Measurements from ENCODE around the gene SPOP.
"Not testable (repeated sequence)": the region's sequence is repeated elsewhere in the genome, so short reads cannot be mapped to it uniquely, and the experiment has no call there.

SPOP gene

GRCh38 chr17:49646391-49647255, 31.3 kb downstream of the SPOP start:
- no peaks in the 10 kb centered on the region for H3K9me3 Mint-ChIP-seq
- H3K27ac Mint-ChIP-seq = peak overlapping the region; percentile 86
- peak; percentile 63 for DNase-seq
- H3K27me3 Mint-ChIP-seq = no peaks in the 10 kb centered on the region
- H3K4me3 Mint-ChIP-seq = peak overlapping the region; percentile 57
- H3K36me3 Mint-ChIP-seq (ENCODE audit: low read depth) = peaks cover 23% of the 10 kb centered on the region
- peaks cover 71% of the 10 kb centered on the region for H3K4me1 Mint-ChIP-seq (ENCODE audit: low read depth)

GRCh38 chr17:49646056-49646390, 31.9 kb downstream of the SPOP start:
- H3K4me3 Mint-ChIP-seq = peak overlapping the region; percentile 57
- not testable (repeated sequence) for DNase-seq, H3K27me3 Mint-ChIP-seq, H3K9me3 Mint-ChIP-seq
- peaks cover 24% of the 10 kb centered on the region for H3K36me3 Mint-ChIP-seq (ENCODE audit: low read depth)
- peak overlapping the region; percentile 86 for H3K27ac Mint-ChIP-seq
- H3K4me1 Mint-ChIP-seq (ENCODE audit: low read depth) = peaks cover 68% of the 10 kb centered on the region

DNA sequence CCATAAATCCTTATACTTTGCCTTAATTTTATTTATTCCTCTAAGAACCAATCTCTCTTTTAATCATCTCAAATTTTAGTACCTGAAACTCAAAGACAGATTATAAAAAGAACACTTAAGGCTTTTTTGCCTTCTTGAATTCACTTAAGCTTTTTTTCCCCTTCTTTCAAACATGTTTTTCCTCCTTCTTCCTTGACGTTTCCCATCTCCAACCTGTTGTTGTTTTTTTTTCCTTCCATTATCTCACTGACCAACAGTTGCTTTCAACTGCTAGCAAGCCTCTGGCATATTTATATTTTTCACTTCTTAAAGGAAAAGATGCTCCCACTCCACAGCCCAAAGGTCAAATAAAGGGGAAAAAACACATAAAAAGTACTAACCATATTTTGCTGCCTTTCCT, 32.2 kb downstream of the SPOP start:
- H3K4me1 Mint-ChIP-seq (ENCODE audit: low read depth) = peaks cover 67% of the 10 kb centered on the region
- peaks cover 25% of the 10 kb centered on the region for H3K36me3 Mint-ChIP-seq (ENCODE audit: low read depth)
- no peak overlapping the region for H3K4me3 Mint-ChIP-seq
- peak overlapping the region; percentile 86 for H3K27ac Mint-ChIP-seq
- H3K27me3 Mint-ChIP-seq = no peaks in the 10 kb centered on the region
- H3K9me3 Mint-ChIP-seq = no peaks in the 10 kb centered on the region
- DNase-seq = no peak

DNA sequence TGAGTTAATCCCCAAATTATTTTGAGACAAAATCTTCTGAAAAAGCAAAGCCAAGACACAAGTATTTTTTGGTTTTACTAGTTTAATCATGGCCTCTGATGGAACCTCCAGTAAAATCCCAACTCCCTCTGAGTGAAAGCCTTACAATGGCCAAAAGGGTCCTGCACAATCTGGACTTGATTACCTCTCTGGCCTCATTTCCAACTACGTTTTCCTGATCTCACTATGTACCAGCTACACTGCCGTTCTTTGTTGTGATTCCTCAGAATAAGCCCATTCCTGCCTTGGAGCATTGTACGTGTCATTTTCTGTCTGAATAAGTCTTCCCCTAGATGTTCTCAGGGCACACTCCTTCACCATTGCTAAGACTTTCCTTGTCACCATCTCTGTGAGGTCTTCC, 37.3 kb downstream of the SPOP start:
- H3K27me3 Mint-ChIP-seq = no peaks in the 10 kb centered on the region
- H3K27ac Mint-ChIP-seq = no peak overlapping the region
- no peaks in the 10 kb centered on the region for H3K9me3 Mint-ChIP-seq
- peaks cover 52% of the 10 kb centered on the region for H3K36me3 Mint-ChIP-seq (ENCODE audit: low read depth)
- DNase-seq = no peak
- peaks cover 64% of the 10 kb centered on the region for H3K4me1 Mint-ChIP-seq (ENCODE audit: low read depth)
- H3K4me3 Mint-ChIP-seq = no peak overlapping the region

DNA sequence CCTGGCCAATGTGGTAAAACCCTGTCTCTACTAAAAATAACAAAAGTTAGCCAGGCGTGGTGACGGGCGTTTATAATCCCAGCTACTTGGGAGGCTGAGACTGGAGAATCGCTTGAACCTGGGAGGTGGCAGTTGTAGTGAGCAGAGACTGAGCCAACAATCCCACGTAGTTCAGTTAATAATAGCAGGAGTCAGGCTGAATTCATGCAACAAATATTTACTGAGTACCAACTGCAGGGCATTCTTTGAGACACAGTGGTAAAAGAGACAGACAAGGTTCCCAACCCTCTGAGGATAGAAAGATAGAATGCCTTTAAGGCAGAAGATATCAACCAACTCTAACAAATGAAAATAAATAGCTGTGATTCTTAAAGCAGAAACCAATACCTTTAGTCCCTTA, 39.1 kb downstream of the SPOP start:
- DNase-seq = no peak
- no peaks in the 10 kb centered on the region for H3K9me3 Mint-ChIP-seq
- peaks cover 65% of the 10 kb centered on the region for H3K4me1 Mint-ChIP-seq (ENCODE audit: low read depth)
- H3K27me3 Mint-ChIP-seq = no peaks in the 10 kb centered on the region
- peaks cover 62% of the 10 kb centered on the region for H3K36me3 Mint-ChIP-seq (ENCODE audit: low read depth)
- H3K4me3 Mint-ChIP-seq = no peak overlapping the region
- no peak overlapping the region for H3K27ac Mint-ChIP-seq

GRCh38 chr17:49637739-49638138, 40.2 kb downstream of the SPOP start:
- Mint-ChIP-seq H3K36me3 (ENCODE audit: low read depth) (peaks cover 65% of the 10 kb centered on the region), H3K4me3 (no peak overlapping the region), H3K4me1 (ENCODE audit: low read depth) (peaks cover 63% of the 10 kb centered on the region), H3K9me3 (no peaks in the 10 kb centered on the region), H3K27me3 (no peaks in the 10 kb centered on the region), H3K27ac (peak overlapping the region; percentile 44)
- no peak for DNase-seq

DNA sequence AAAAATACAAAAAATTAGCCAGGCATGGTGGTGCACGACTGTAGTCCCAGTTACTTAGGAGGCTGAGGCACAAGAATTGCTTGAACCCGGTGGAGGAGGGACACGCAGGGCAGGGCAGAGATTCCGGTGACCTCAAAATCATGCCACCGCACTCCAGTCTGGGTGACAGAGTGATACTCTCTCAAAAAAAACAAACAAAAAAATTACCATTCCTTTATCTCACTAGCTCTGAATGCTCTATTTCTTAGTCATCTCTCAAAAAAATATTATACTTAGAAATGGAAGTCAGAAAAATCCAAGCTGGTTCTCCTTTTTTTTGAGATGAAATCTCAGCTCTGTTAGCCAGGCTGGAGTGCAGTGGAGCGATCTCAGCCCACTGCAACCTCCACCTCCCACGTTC, 40.8 kb downstream of the SPOP start:
- Mint-ChIP-seq H3K4me3 (no peak overlapping the region), H3K9me3 (no peaks in the 10 kb centered on the region), H3K4me1 (ENCODE audit: low read depth) (peaks cover 59% of the 10 kb centered on the region), H3K36me3 (ENCODE audit: low read depth) (peaks cover 59% of the 10 kb centered on the region), H3K27me3 (no peaks in the 10 kb centered on the region), H3K27ac (peak overlapping the region; percentile 82)
- no peak for DNase-seq

DNA sequence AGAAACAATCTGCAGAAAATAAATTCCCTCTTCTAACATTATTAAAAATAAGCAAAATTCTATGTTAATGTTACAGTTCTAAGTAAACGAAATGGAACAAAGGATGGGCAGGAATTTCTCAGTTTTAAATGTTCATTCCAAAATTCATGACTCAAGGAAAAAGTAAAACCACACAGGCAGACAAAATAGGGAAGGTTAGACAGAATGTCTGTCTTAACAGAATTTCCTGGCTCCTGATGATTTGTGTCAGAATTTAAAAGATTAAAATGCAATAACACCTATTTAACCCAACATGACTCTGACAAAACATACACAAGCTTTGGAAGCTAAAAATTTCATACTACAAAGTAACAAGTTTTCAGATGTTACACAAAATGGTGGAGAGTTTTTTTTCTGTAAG, 42.8 kb downstream of the SPOP start:
- no peak overlapping the region for H3K4me3 Mint-ChIP-seq
- H3K27me3 Mint-ChIP-seq = no peaks in the 10 kb centered on the region
- DNase-seq = no peak
- peak overlapping the region; percentile 50 for H3K27ac Mint-ChIP-seq
- peaks cover 65% of the 10 kb centered on the region for H3K4me1 Mint-ChIP-seq (ENCODE audit: low read depth)
- peaks cover 50% of the 10 kb centered on the region for H3K36me3 Mint-ChIP-seq (ENCODE audit: low read depth)
- no peaks in the 10 kb centered on the region for H3K9me3 Mint-ChIP-seq

- Mint-ChIP-seq H3K36me3 (ENCODE audit: low read depth) (peaks cover 45% of the 10 kb centered on the region), H3K4me1 (ENCODE audit: low read depth) (peaks cover 71% of the 10 kb centered on the region), H3K27me3 (no peaks in the 10 kb centered on the region), H3K4me3 (no peak overlapping the region), H3K9me3 (no peaks in the 10 kb centered on the region), H3K27ac (no peak overlapping the region)
- no peak for DNase-seq
These were observed 43.4 kb downstream of the SPOP start for GRCh38 chr17:49634485-49634860.

- Mint-ChIP-seq H3K27ac (peak overlapping the region; percentile 28), H3K4me1 (ENCODE audit: low read depth) (peaks cover 72% of the 10 kb centered on the region), H3K27me3 (no peaks in the 10 kb centered on the region)
These were observed 44.0 kb downstream of the SPOP start for GRCh38 chr17:49633762-49634484.

DNA sequence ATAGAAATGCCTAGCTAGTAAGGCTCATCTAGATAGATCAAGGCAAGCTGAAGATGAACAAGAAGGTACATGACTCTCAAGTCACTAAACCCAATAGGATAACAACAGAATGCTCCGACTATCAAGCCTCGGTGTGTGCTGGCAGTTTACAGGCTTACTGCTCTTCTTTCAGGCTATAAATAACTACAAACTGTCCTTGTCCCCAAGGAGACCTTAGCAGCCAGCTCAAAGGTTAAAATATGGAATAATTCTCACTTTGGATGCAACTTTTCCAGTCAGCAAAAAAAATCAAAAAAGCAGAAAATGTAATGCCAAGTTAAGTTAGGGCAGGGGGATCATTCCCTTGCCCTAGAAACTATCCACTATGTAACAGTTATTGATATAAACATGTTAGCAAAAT, 44.6 kb downstream of the SPOP start:
- Mint-ChIP-seq H3K4me3 (no peak overlapping the region), H3K9me3 (no peaks in the 10 kb centered on the region), H3K4me1 (ENCODE audit: low read depth) (peaks cover 73% of the 10 kb centered on the region), H3K27me3 (no peaks in the 10 kb centered on the region), H3K27ac (no peak overlapping the region), H3K36me3 (ENCODE audit: low read depth) (peaks cover 35% of the 10 kb centered on the region)
- DNase-seq = no peak

More at GRCh38 chr17:49633762-49634484, 44.0 kb downstream of the SPOP start:
- DNase-seq = no peak
- peaks cover 41% of the 10 kb centered on the region for H3K36me3 Mint-ChIP-seq (ENCODE audit: low read depth)
- H3K4me3 Mint-ChIP-seq = no peak overlapping the region
- no peaks in the 10 kb centered on the region for H3K9me3 Mint-ChIP-seq

DNA sequence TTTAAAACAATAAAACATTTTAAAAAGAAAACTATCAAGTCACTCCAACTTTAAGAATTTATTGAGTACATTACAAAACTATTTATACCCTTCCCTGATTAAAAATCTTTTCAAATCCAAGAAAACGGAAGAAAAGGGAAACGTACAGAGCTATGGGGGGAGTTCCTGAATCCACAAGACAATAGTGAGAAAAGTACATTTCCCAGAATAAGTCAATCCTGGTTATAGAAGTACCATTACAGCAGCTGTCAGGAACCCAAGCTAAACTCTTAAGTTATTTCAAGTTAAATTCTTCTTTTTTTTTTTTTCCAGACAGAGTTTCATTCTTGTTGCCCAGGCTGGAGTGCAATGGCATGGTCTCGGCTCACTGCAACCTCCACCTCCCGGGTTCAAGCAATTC, 45.7 kb downstream of the SPOP start:
- H3K4me3 Mint-ChIP-seq = no peak overlapping the region
- H3K4me1 Mint-ChIP-seq (ENCODE audit: low read depth) = peaks cover 75% of the 10 kb centered on the region
- H3K27me3 Mint-ChIP-seq = no peaks in the 10 kb centered on the region
- peaks cover 32% of the 10 kb centered on the region for H3K36me3 Mint-ChIP-seq (ENCODE audit: low read depth)
- H3K9me3 Mint-ChIP-seq = no peaks in the 10 kb centered on the region
- H3K27ac Mint-ChIP-seq = peak overlapping the region; percentile 8
- DNase-seq = no peak

GRCh38 chr17:49631496-49631895, 46.4 kb downstream of the SPOP start:
- H3K4me3 Mint-ChIP-seq = no peak overlapping the region
- no peak for DNase-seq
- no peaks in the 10 kb centered on the region for H3K27me3 Mint-ChIP-seq
- H3K27ac Mint-ChIP-seq = peak overlapping the region; percentile 8
- H3K9me3 Mint-ChIP-seq = no peaks in the 10 kb centered on the region
- H3K36me3 Mint-ChIP-seq (ENCODE audit: low read depth) = peaks cover 32% of the 10 kb centered on the region
- peaks cover 68% of the 10 kb centered on the region for H3K4me1 Mint-ChIP-seq (ENCODE audit: low read depth)

DNA sequence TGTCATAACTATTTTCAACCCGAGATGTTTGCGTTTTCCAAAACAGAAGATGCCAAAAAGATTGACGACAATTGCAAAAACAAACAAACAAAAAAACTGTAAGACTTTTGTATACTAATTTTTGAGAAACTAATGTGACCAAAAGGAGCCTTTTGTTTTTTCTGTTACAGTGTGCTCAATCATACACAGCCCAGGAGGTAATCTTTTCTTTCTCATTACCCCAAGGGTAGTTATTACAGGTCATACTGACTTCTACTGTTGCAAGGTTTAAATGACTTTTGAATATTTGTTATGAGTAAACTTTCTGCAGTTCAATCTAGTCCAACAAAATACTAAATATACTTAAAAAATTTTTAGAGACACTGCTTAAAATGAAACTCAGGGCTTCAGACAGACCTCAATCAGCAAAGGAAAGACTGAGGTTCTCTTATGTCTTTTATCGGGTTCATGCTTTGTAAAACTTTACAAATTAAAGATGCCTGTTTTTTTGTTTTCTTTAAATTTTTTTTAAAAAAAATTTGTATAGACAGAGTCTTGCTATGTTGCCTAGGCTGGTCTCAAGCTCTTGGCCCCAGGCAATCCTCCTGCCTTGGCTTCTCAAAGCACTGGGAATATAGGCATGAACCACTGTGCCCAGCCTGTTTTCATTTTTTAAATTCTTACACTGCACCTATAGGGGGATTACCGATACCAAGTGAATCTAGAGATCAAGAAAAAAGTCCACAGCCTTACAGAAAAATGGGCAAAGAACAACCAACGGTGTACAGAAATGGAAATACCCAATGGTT, 47.6 kb downstream of the SPOP start:
- no peaks in the 10 kb centered on the region for H3K9me3 Mint-ChIP-seq
- H3K4me3 Mint-ChIP-seq = no peak overlapping the region
- H3K4me1 Mint-ChIP-seq (ENCODE audit: low read depth) = peaks cover 60% of the 10 kb centered on the region
- no peaks in the 10 kb centered on the region for H3K27me3 Mint-ChIP-seq
- DNase-seq = no peak
- peak overlapping the region; percentile 61 for H3K27ac Mint-ChIP-seq
- H3K36me3 Mint-ChIP-seq (ENCODE audit: low read depth) = peaks cover 29% of the 10 kb centered on the region

Data from activated T-cell treated with anti-CD3 and anti-CD28 coated beads, Interleukin-2, amount 50 U/mL, for 24 hours (primary cell).